ENCODE measurements around the gene SNX30.

DNA sequence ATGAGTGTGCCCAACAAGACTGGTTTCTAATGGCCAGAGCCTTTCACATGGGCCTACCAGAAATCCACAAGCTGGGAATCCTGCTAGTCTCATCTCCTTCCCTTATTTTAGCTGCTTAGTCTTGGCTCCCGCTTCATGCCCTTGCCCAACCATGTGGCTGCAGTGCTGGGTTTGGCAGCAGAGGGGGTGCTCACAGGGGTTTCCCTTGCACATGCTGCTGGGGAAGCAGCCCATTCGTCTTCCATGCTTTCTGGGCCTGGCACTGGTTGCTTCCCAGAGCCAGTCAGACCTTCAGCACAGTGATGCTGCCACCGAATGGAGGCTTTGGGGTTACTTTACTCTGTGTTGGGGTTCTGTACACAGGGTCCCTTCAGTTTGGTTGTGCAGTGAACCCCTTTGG, 113.8 kb downstream of the SNX30 start:
- TF ChIP-seq, protein P1, sequence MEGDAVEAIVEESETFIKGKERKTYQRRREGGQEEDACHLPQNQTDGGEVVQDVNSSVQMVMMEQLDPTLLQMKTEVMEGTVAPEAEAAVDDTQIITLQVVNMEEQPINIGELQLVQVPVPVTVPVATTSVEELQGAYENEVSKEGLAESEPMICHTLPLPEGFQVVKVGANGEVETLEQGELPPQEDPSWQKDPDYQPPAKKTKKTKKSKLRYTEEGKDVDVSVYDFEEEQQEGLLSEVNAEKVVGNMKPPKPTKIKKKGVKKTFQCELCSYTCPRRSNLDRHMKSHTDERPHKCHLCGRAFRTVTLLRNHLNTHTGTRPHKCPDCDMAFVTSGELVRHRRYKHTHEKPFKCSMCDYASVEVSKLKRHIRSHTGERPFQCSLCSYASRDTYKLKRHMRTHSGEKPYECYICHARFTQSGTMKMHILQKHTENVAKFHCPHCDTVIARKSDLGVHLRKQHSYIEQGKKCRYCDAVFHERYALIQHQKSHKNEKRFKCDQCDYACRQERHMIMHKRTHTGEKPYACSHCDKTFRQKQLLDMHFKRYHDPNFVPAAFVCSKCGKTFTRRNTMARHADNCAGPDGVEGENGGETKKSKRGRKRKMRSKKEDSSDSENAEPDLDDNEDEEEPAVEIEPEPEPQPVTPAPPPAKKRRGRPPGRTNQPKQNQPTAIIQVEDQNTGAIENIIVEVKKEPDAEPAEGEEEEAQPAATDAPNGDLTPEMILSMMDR (IDR thresholded peaks at IDR 0.05), result no peak
- no peak for TF ChIP-seq POLR2A (IDR thresholded peaks at IDR 0.05; ENCODE audit: low read depth)
- TF ChIP-seq EP300 (IDR thresholded peaks at IDR 0.05), result no peak
- TF ChIP-seq POLR2AphosphoS5 (IDR thresholded peaks at IDR 0.05), result no peak
